KOPT-K1 (cell line): Measurements from ENCODE around the gene TMEM145.

Experiments
- H3K27ac ChIP-seq: fragments of 200-600 bp; sonication (generic); 2 replicates; pipeline ENCODE4 v1.5.1; 2016; ENCODE audit warnings: antibody characterized with exemption, mild to moderate bottlenecking, low read depth, low read length; ENCODE audit not compliant: poor library complexity, severe bottlenecking
- H3K36me3 ChIP-seq: fragments of 200-600 bp; sonication (generic); 2 replicates; pipeline ENCODE4 v1.5.1; 2017; ENCODE audit warnings: antibody characterized with exemption, mild to moderate bottlenecking, low read length, moderate library complexity; ENCODE audit not compliant: insufficient read depth
- H3K9me3 ChIP-seq: fragments of 200-600 bp; sonication (generic); 2 replicates; pipeline ENCODE4 v1.5.1; 2017; ENCODE audit warnings: antibody characterized with exemption, low read length, mild to moderate bottlenecking; ENCODE audit not compliant: insufficient read depth, poor library complexity, severe bottlenecking

TMEM145 gene

GRCh38 chr19:42291435-42291810, 21.7 kb upstream of the TMEM145 start:
- H3K27ac ChIP-seq, result no peak overlapping the region
- peaks cover 94% of the 10 kb centered on the region for H3K36me3 ChIP-seq
- no peaks in the 10 kb centered on the region for H3K9me3 ChIP-seq

GRCh38 chr19:42292042-42292960, 20.8 kb upstream of the TMEM145 start:
- H3K9me3 ChIP-seq, result no peaks in the 10 kb centered on the region
- no peak overlapping the region for H3K27ac ChIP-seq
- H3K36me3 ChIP-seq, result peaks cover 95% of the 10 kb centered on the region

- no peaks in the 10 kb centered on the region for H3K9me3 ChIP-seq
- H3K36me3 ChIP-seq, result peaks cover 93% of the 10 kb centered on the region
- no peak overlapping the region for H3K27ac ChIP-seq
Observed at GRCh38 chr19:42292963-42293362, 20.1 kb upstream of the TMEM145 start.

- peaks cover 93% of the 10 kb centered on the region for H3K36me3 ChIP-seq
- H3K9me3 ChIP-seq, result no peaks in the 10 kb centered on the region
- no peak overlapping the region for H3K27ac ChIP-seq
Observed at GRCh38 chr19:42293540-42293939, 19.6 kb upstream of the TMEM145 start.

GRCh38 chr19:42293948-42294347, 19.2 kb upstream of the TMEM145 start:
- H3K36me3 ChIP-seq, result peaks cover 89% of the 10 kb centered on the region
- H3K27ac ChIP-seq, result no peak overlapping the region
- H3K9me3 ChIP-seq, result no peaks in the 10 kb centered on the region

GRCh38 chr19:42294471-42295137, 18.5 kb upstream of the TMEM145 start:
- Histone ChIP-seq H3K36me3 (peaks cover 85% of the 10 kb centered on the region), H3K27ac (no peak overlapping the region), H3K9me3 (no peaks in the 10 kb centered on the region)

- no peak overlapping the region for H3K27ac ChIP-seq
- H3K9me3 ChIP-seq, result no peaks in the 10 kb centered on the region
- H3K36me3 ChIP-seq, result peaks cover 84% of the 10 kb centered on the region
Observed at GRCh38 chr19:42295342-42295741, 17.8 kb upstream of the TMEM145 start.

GRCh38 chr19:42295831-42296525, 17.1 kb upstream of the TMEM145 start:
- Histone ChIP-seq H3K27ac (no peak overlapping the region), H3K9me3 (no peaks in the 10 kb centered on the region), H3K36me3 (peaks cover 78% of the 10 kb centered on the region)

- H3K9me3 ChIP-seq, result no peaks in the 10 kb centered on the region
- peaks cover 67% of the 10 kb centered on the region for H3K36me3 ChIP-seq
- no peak overlapping the region for H3K27ac ChIP-seq
Observed at GRCh38 chr19:42297039-42297438, 16.1 kb upstream of the TMEM145 start.

- Histone ChIP-seq H3K27ac (peak within 1 kb of the TSS; percentile 78), H3K9me3 (no peaks in the 10 kb centered on the region), H3K36me3 (peaks cover 25% of the 10 kb centered on the region)
Observed at GRCh38 chr19:42301646-42302203, 11.4 kb upstream of the TMEM145 start, which contains the start of gene PRR19. PRR19 (plus strand) TSS chr19:42302132; CDS start chr19:42309585, 7,453 bp downstream.

- H3K27ac ChIP-seq, result peak overlapping the region; percentile 78
- peaks cover 14% of the 10 kb centered on the region for H3K36me3 ChIP-seq
- no peaks in the 10 kb centered on the region for H3K9me3 ChIP-seq
Observed at GRCh38 chr19:42303101-42303464, 10.0 kb upstream of the TMEM145 start.

- no peaks in the 10 kb centered on the region for H3K9me3 ChIP-seq
- peaks cover 9% of the 10 kb centered on the region for H3K36me3 ChIP-seq
- H3K27ac ChIP-seq, result no peak overlapping the region
Observed at GRCh38 chr19:42303876-42304275, 9.2 kb upstream of the TMEM145 start.

GRCh38 chr19:42306646-42307045, 6.5 kb upstream of the TMEM145 start:
- Histone ChIP-seq H3K36me3 (no peaks in the 10 kb centered on the region), H3K9me3 (no peaks in the 10 kb centered on the region), H3K27ac (no peak overlapping the region)

- Histone ChIP-seq H3K36me3 (no peaks in the 10 kb centered on the region), H3K27ac (no peak overlapping the region), H3K9me3 (no peaks in the 10 kb centered on the region)
Observed at GRCh38 chr19:42309686-42310085, 3.4 kb upstream of the TMEM145 start.

GRCh38 chr19:42311657-42312056, 1.5 kb upstream of the TMEM145 start:
- Histone ChIP-seq H3K9me3 (no peaks in the 10 kb centered on the region), H3K36me3 (no peaks in the 10 kb centered on the region), H3K27ac (no peak overlapping the region)
